Globus pallidus (tissue), 1 donor: ENCODE data around the gene ITIH1.

Source experiments
- DNase-seq: peaks from one replicate; pipeline ENCODE4 v3.0.0-alpha.2; 2015; ENCODE audit warnings: low spot score

The ITIH1 gene

DNA sequence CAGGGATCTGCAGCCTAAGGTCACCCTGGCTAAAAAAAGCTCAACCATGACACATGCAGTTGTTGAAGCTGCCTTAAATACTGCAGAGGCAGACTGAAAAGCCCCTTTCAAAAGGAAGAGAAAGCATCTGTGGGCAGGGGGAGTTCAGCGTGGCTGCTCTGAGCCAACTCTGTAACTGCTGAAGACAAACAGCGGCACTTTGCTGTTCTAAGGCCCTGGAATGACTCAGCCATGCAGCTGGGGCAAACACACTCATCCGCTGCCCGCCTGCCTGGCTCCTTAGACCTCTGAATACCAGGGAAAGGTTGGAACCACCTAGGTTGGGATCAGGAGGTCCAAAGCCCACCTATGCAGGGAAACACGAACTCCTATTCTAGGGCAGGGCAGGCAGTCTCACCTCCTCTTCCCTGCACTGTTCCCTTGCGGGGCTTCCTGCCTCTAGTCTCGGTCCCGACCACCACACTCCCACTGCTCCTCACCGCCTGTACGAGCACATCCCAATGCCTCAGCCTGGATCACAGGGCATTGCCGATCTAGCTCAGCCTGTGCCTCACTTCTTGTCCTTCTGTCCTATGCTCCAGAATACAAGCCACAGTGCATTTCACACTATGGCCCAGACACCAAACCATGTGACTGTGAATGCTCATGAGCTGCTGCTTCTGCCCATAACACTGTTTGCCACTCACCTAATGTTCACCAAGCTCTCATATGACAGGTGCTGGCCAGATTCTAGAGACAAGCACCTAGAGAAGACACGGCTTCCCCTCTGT lies 64.0 kb downstream of the ITIH1 start:
- DNase-seq = no peak
